PC-3 (cell line): Measurements from ENCODE around the gene ITGA7. TPM values are rescaled to one million over a fixed set of nuclear protein-coding genes. Genes with fewer than 3 reads are reported as not detected.
A peak's percentile ranks its signal among the peaks of the same experiment; 100 is the strongest.

Experiments used
- ATAC-seq: fragments of 200-7000 bp; cut with Tn5 transposase; 2 replicates; pipeline ENCODE4 v1.9.1; 2020; ENCODE audit warnings: mild to moderate bottlenecking, moderate library complexity
- BruUV-seq: library from RNA; stranded (reverse); fragments of 400-500 nt; replicated peaks from 2 replicates; lab custom pipeline; 2021; lab: Mats Ljungman, UMichigan
- CTCF ChIA-PET: fragments of 300-600 bp; sonication (Branson Sonifier 250); formaldehyde crosslinking; loops from one replicate; lab custom pipeline; 2022; ENCODE audit warnings: antibody characterized with exemption; lab: Charles Lee
- POLR2A ChIA-PET: fragments of 300-600 bp; sonication (Branson Sonifier 250); formaldehyde crosslinking; loops from one replicate; lab custom pipeline; 2022; ENCODE audit warnings: antibody characterized with exemption; ENCODE audit not compliant: unreplicated experiment; lab: Charles Lee
- DNase-seq: peaks from one replicate; pipeline ENCODE4 v3.0.0-alpha.2; 2015
- H2AFZ ChIP-seq: fragments of 300-600 bp; sonication (generic); 2 replicates; pipeline ENCODE4 v1.6.0; 2016; ENCODE audit warnings: antibody characterized with exemption, low read length
- H3F3A ChIP-seq: fragments of 300-600 bp; sonication (generic); one replicate; pipeline ENCODE4 v1.6.0; 2017; ENCODE audit warnings: antibody characterized with exemption, low read length, control low read depth, mild to moderate bottlenecking; ENCODE audit not compliant: unreplicated experiment
- H3K27ac ChIP-seq: fragments of 300-600 bp; sonication (generic); 2 replicates; pipeline ENCODE4 v1.5.1; 2016; ENCODE audit warnings: mild to moderate bottlenecking, low read length
- H3K27me3 ChIP-seq: fragments of 300-600 bp; sonication (generic); 2 replicates; pipeline ENCODE4 v1.6.1; 2016; ENCODE audit warnings: low read length, mixed read lengths
- H3K36me3 ChIP-seq: fragments of 300-600 bp; sonication (generic); 2 replicates; pipeline ENCODE4 v1.6.1; 2016; ENCODE audit warnings: low read depth, mixed run types, low read length, mixed read lengths
- H3K4me1 ChIP-seq: fragments of 300-600 bp; sonication (generic); 2 replicates; pipeline ENCODE4 v1.5.1; 2016; ENCODE audit warnings: low read length; ENCODE audit not compliant: insufficient read depth
- H3K4me2 ChIP-seq: fragments of 300-600 bp; sonication (generic); 2 replicates; pipeline ENCODE4 v1.6.0; 2016; ENCODE audit warnings: low read length
- H3K4me3 ChIP-seq: fragments of 300-600 bp; sonication (generic); 2 replicates; pipeline ENCODE4 v1.5.1; 2016; ENCODE audit warnings: mild to moderate bottlenecking, low read length, mixed read lengths
- H3K79me2 ChIP-seq: fragments of 300-600 bp; sonication (generic); 2 replicates; pipeline ENCODE4 v1.6.1; 2017; ENCODE audit warnings: low read length, mixed read lengths
- H3K9ac ChIP-seq: fragments of 300-600 bp; sonication (generic); 2 replicates; pipeline ENCODE4 v1.6.0; 2016; ENCODE audit warnings: mild to moderate bottlenecking, low read length
- H3K9me2 ChIP-seq: fragments of 300-600 bp; sonication (generic); replicated peaks from 2 replicates; pipeline ENCODE4 v1.6.1; 2016; ENCODE audit warnings: mixed run types, low read length, mixed read lengths
- H3K9me3 ChIP-seq: fragments of 300-600 bp; sonication (generic); 2 replicates; pipeline ENCODE4 v1.6.1; 2016; ENCODE audit warnings: low read length, mixed read lengths
- H4K20me1 ChIP-seq: fragments of 300-600 bp; sonication (generic); 2 replicates; pipeline ENCODE4 v1.6.1; 2016; ENCODE audit warnings: low read length, mixed read lengths
- EZH2 ChIP-seq: fragments of 300-600 bp; sonication (generic); IDR thresholded peaks from one replicate; pipeline ENCODE4 v1.6.1; 2017; ENCODE audit warnings: antibody characterized with exemption, mild to moderate bottlenecking, low read length; ENCODE audit not compliant: unreplicated experiment
- EZH2phosphoT487 ChIP-seq: fragments of 300-600 bp; sonication (generic); IDR thresholded peaks from 2 replicates; pipeline ENCODE4 v1.6.1; 2018; ENCODE audit warnings: mild to moderate bottlenecking, antibody characterized with exemption, low read length, borderline replicate concordance
- intact Hi-C: fragments of 100-400 bp; cut with micrococcal nuclease; formaldehyde crosslinking; loops from 2 replicates; pipeline ENCODE4 v1.9.0; 2023
- total RNA-seq: library from RNA; depleted of rRNA; stranded (reverse); fragments of >200 nt; gene quantifications from 2 replicates; pipeline ENCODE4 v1.2.3, GENCODE V29; 2014
- TF ChIP-seq, protein P1 (sequence below): fragments of 300-600 bp; sonication (generic); conservative IDR thresholded peaks from 2 replicates; pipeline ENCODE4 v1.5.1; 2017; ENCODE audit warnings: antibody characterized with exemption, low read depth, mild to moderate bottlenecking, low read length

Gene ITGA7
- total RNA-seq, 1 experiment from 2014 or later = 4.4 TPM

DNA sequence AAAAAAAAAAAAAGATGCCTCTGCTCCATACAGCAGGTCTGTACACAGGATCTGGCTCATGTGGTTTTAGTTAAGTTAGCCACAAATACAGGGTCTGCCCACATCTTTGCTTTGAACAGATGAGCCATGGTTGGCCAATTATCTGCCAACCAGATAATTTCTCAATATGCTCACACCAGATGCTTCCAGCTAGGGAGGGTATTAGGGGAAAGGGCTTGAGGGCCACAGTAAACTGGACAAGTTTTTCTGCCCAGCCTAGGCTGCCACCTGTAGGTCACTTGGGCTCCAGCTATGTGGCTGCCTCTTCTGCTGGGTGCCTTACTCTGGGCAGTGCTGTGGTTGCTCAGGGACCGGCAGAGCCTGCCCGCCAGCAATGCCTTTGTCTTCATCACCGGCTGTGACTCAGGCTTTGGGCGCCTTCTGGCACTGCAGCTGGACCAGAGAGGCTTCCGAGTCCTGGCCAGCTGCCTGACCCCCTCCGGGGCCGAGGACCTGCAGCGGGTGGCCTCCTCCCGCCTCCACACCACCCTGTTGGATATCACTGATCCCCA lies 13.3 kb upstream of the ITGA7 start:
- Histone ChIP-seq H3K9ac (no peak overlapping the region), H3F3A (no peaks in the 10 kb centered on the region), H2AFZ (no peak overlapping the region), H3K9me3 (no peaks in the 10 kb centered on the region), H3K4me1 (peaks cover 64% of the 10 kb centered on the region), H3K9me2 (no peaks in the 10 kb centered on the region), H3K4me3 (peak overlapping the region; percentile 31; the same call in 1 of the 2 replicates), H3K79me2 (no peaks in the 10 kb centered on the region; the same call in 1 of the 2 replicates), H3K27ac (peak overlapping the region; percentile 52), H3K4me2 (peak overlapping the region; percentile 68), H4K20me1 (no peaks in the 10 kb centered on the region), H3K27me3 (no peaks in the 10 kb centered on the region), H3K36me3 (peaks cover 23% of the 10 kb centered on the region)
- ChIA-PET POLR2A (interaction anchor here (0.5 to 1.7 kb wide), 3 partner anchors 9 to 639 kb away, joined by 3 to 18 read pairs (median 3); a partner anchor contains a TSS), CTCF (interaction anchor here (1.2 to 2.9 kb wide), 4 partner anchors 9 to 39 kb away, joined by 3 to 50 read pairs (median 16); partner anchors contain the start of gene CD63)
- intact Hi-C loops = loop anchor here (1.0 kb wide), 2 partner anchors 40 to 61 kb away; a partner anchor contains a TSS
- DNase-seq (peak; percentile 98), ATAC-seq (peak; percentile 81)
- BruUV-seq = no TSS peak
- TF ChIP-seq EZH2phosphoT487 (no peak), EZH2 (no peak)
- TF ChIP-seq, protein P1, sequence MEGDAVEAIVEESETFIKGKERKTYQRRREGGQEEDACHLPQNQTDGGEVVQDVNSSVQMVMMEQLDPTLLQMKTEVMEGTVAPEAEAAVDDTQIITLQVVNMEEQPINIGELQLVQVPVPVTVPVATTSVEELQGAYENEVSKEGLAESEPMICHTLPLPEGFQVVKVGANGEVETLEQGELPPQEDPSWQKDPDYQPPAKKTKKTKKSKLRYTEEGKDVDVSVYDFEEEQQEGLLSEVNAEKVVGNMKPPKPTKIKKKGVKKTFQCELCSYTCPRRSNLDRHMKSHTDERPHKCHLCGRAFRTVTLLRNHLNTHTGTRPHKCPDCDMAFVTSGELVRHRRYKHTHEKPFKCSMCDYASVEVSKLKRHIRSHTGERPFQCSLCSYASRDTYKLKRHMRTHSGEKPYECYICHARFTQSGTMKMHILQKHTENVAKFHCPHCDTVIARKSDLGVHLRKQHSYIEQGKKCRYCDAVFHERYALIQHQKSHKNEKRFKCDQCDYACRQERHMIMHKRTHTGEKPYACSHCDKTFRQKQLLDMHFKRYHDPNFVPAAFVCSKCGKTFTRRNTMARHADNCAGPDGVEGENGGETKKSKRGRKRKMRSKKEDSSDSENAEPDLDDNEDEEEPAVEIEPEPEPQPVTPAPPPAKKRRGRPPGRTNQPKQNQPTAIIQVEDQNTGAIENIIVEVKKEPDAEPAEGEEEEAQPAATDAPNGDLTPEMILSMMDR = peak; percentile 83

DNA sequence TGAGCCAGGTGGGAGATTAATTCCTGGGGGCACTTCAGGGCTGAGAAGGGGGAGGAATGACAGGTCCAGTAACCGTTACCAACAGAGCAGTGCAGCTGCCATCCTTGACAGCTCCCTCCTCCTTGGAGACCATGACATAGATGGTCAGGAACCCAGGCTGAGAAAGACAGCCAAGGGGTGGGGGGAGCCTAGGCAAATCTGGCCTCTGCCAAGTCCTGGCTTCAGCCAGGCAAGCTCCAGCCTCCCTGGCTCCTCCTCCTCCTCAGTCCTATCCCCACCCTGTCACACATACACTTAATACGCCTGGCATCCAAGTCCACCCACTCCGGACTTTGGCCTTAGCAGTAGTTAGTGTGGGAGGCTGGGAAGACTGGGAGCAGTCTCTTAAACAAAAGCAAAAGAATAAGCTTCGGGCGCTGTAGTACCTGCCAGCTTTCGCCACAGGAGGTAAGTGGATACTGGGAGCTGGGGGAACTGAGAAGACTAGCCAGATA lies 12.4 kb upstream of the ITGA7 start, which contains the start of gene RDH5:
RDH5 (plus strand) TSS at position 323 of the 494 bp plus-strand sequence. CDS start 792 bp downstream, outside the sequence.
- no peaks in the 10 kb centered on the region for H3K27me3 ChIP-seq
- no peak within 1 kb of the TSS for H3K9ac ChIP-seq
- H3K4me3 ChIP-seq = peak within 1 kb of the TSS; percentile 31; the same call in 1 of the 2 replicates
- peaks cover 15% of the 10 kb centered on the region for H3K36me3 ChIP-seq
- TF ChIP-seq EZH2 = no peak
- TF ChIP-seq, protein P1 = no peak
- no peak for TF ChIP-seq EZH2phosphoT487
- H3K9me2 ChIP-seq = no peaks in the 10 kb centered on the region
- ChIA-PET POLR2A (interaction anchor here (0.6 to 1.7 kb wide), 3 partner anchors 9 to 39 kb away, joined by 3 to 18 read pairs (median 3); a partner anchor contains a TSS), CTCF (interaction anchor here (0.6 to 2.9 kb wide), 5 partner anchors 9 to 992 kb away, joined by 3 to 50 read pairs (median 7); partner anchors contain the start of gene CD63)
- DNase-seq = peak; percentile 69
- no peaks in the 10 kb centered on the region for H3F3A ChIP-seq
- H3K4me1 ChIP-seq = peaks cover 72% of the 10 kb centered on the region
- no peaks in the 10 kb centered on the region for H3K9me3 ChIP-seq
- H3K27ac ChIP-seq = peak within 1 kb of the TSS; percentile 52
- H3K4me2 ChIP-seq = peak within 1 kb of the TSS; percentile 68
- no peak within 1 kb of the TSS for H2AFZ ChIP-seq
- no peaks in the 10 kb centered on the region for H3K79me2 ChIP-seq
- BruUV-seq = no TSS peak
- no peaks in the 10 kb centered on the region for H4K20me1 ChIP-seq
- peak; percentile 5 for ATAC-seq
- intact Hi-C loops = no loop called here
